Measurements from ENCODE around the gene HSD17B7.

Gene HSD17B7

GRCh38 chr1:162861101-162861500, 70.6 kb downstream of the HSD17B7 start, which contains the start of gene CCDC190:
TSS of gene CCDC190 (minus strand) at chr1:162861175. CDS start at chr1:162859646, 1,529 bp downstream.
- DNase-seq: no peak

DNA sequence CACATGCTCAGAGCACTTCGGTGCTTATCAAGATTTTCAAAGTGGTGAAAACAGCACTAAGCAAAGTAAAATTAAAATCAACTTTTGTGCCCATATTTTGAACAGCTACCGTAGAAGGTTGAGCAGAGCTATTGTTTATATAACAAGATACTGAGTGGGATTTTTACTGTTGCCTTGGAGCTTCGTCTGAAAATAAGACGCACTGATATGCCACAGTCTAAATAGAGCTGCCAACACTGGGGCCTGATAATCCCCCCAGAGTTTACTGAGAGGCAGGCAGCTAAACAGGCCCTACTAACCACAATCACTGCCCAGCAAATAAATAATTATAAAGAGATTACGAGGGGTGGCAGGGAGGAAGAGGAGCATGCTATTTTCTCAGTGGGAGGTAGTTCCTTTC, 71.1 kb downstream of the HSD17B7 start:
- DNase-seq: no peak
